Measurements from ENCODE around the gene SHOC2. TPM values are rescaled to one million over a fixed set of nuclear protein-coding genes. Genes with fewer than 3 reads are reported as not detected.
A peak's percentile ranks its signal among the peaks of the same experiment; 100 is the strongest.

The SHOC2 gene
- total and polyA plus RNA-seq, 11 donors, result 17.9 to 58.4 (median 43.3) TPM

DNA sequence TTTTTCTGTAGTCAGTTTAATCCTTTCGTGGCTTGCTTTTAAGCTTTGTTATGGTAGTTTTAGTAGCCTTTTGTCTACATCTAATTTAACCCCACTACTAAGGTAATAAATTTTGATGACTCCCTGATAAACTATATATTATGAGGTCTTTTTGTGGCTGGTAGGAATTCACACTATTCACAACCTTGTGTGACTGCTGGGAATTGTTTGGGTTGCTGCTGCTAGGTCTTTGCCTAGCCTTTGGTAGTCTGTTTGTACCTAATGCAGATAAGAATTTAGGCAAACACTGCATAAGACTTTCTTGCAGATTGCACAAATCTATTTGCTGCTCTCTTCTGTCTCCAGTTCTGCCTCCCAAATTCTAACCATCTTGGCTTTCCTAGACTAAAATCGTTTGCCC lies 58.3 kb downstream of the SHOC2 start:
- Histone ChIP-seq H3K27ac (no peak overlapping the region), H3K9me3 (peaks cover 0 to 18% (median 0%) of the 10 kb centered on the region in 12 donors), H3K27me3 (no peaks in the 10 kb centered on the region), H3K4me1 (peaks cover 0 to 34% (median 12%) of the 10 kb centered on the region in 12 donors), H3K36me3 (no peaks in the 10 kb centered on the region), H3K4me3 (no peak overlapping the region)
- WGBS, 4 donors, result 78 to 88% (median 84%) methylated on average over 2 of the region's 2 CpGs
- TF ChIP-seq, protein P1, sequence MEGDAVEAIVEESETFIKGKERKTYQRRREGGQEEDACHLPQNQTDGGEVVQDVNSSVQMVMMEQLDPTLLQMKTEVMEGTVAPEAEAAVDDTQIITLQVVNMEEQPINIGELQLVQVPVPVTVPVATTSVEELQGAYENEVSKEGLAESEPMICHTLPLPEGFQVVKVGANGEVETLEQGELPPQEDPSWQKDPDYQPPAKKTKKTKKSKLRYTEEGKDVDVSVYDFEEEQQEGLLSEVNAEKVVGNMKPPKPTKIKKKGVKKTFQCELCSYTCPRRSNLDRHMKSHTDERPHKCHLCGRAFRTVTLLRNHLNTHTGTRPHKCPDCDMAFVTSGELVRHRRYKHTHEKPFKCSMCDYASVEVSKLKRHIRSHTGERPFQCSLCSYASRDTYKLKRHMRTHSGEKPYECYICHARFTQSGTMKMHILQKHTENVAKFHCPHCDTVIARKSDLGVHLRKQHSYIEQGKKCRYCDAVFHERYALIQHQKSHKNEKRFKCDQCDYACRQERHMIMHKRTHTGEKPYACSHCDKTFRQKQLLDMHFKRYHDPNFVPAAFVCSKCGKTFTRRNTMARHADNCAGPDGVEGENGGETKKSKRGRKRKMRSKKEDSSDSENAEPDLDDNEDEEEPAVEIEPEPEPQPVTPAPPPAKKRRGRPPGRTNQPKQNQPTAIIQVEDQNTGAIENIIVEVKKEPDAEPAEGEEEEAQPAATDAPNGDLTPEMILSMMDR (IDR thresholded peaks at IDR 0.05), result no peak
- TF ChIP-seq POLR2A (IDR thresholded peaks at IDR 0.05), result no peak
- DNase-seq (no peak), ATAC-seq (peak in 2 of 4 donors; percentile 55)
- intact Hi-C loops (cut with DNase I), result no loop called here

DNA sequence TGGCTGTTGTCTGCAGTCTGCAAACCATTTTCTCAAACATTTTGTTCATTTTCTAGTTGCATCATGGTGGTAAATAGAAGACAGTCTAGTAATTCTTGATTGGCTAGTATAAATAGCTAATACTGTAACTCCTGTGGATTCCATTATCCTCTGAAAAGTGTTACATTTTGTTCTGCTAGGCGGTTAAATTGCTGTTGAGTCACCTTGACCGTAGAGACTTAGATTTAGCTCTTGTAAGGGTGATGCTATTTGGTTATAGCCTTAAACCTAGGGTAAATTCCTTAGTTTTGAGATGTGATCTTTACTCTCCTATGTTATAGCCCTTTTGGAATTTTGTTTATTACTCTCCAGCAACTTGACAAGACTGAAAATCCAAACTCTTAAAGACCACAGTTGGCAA lies 58.8 kb downstream of the SHOC2 start:
- peak in 2 of 4 donors; percentile 29 to 43 for ATAC-seq
- Histone ChIP-seq H3K9me3 (peaks cover 0 to 19% (median 0%) of the 10 kb centered on the region in 12 donors), H3K4me3 (no peak overlapping the region), H3K4me1 (peaks cover 0 to 34% (median 12%) of the 10 kb centered on the region in 12 donors), H3K27ac (peak overlapping the region in 3 of 12 donors; percentile 16 to 44 (median 20)), H3K36me3 (no peaks in the 10 kb centered on the region), H3K27me3 (no peaks in the 10 kb centered on the region)
- no peak for DNase-seq
- 59 to 75% (median 60%) methylated on average over 2 of the region's 2 CpGs for WGBS, 4 donors
- intact Hi-C loops (cut with DNase I), result no loop called here
- no peak for TF ChIP-seq POLR2A (IDR thresholded peaks at IDR 0.05)
- TF ChIP-seq, protein P1 (IDR thresholded peaks at IDR 0.05), result no peak

DNA sequence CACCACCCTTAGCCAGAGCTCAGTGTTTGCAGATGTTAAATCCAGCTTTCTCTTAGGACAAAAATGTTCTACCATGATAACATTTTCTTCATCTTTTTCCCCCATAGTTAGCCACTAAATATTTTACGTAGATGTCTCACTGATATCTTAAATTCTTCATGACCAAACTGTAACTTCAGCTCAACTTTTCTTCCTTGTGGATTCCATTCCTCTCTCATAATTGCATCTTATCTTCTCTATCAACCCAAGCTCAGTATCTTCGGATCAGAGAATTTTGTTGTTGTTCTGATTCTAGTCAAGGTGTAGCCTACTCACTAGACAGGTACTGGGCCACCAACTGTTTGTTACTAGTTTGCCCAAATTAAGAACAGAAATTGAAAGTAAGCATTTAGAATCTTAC lies 60.2 kb downstream of the SHOC2 start:
- no peak for DNase-seq

DNA sequence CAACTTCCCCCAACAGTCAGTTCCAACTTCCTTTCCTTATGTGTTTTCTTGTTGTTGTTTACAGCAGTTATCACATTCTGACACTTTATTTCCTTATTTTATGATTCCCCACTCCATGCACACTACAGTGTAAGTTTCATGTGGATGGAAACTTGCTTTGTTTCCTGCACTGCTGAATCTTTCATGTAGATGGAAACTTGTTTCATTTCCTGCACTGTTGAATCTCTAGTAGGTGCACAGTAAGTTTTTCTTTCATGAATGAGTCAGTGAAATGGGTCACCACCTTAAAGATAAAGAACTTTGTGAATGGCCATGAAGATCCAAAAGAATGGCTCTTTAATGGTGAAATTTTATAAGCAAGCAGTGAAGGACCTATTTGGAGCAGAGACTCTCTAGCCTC lies 61.4 kb downstream of the SHOC2 start:
- Histone ChIP-seq H3K9me3 (peaks cover 0 to 9% (median 0%) of the 10 kb centered on the region in 12 donors), H3K4me3 (no peak overlapping the region), H3K27ac (no peak overlapping the region), H3K36me3 (peaks cover 0 to 4% (median 0%) of the 10 kb centered on the region in 9 donors), H3K27me3 (no peaks in the 10 kb centered on the region), H3K4me1 (peaks cover 0 to 50% (median 20%) of the 10 kb centered on the region in 12 donors)
- no peak for TF ChIP-seq POLR2A (IDR thresholded peaks at IDR 0.05)
- TF ChIP-seq, protein P1 (IDR thresholded peaks at IDR 0.05), result no peak
- intact Hi-C loops (cut with DNase I), result loop anchor here in 1 of 10 donors (10.0 kb wide), 1 partner anchor 56 kb away; no protein-coding TSS in a partner anchor
- no peak for DNase-seq
- ATAC-seq, result no peak

More for the DNA sequence above, 60.2 kb downstream of the SHOC2 start:
- Histone ChIP-seq H3K9me3 (peaks cover 0 to 10% (median 0%) of the 10 kb centered on the region in 12 donors), H3K4me1 (peaks cover 0 to 38% (median 13%) of the 10 kb centered on the region in 12 donors), H3K27ac (no peak overlapping the region), H3K4me3 (no peak overlapping the region), H3K27me3 (no peaks in the 10 kb centered on the region), H3K36me3 (no peaks in the 10 kb centered on the region)
- 91 to 96% (median 93%) methylated on average over 2 of the region's 2 CpGs for WGBS, 4 donors
- ATAC-seq, result no peak
- TF ChIP-seq, protein P1 (IDR thresholded peaks at IDR 0.05), result no peak
- TF ChIP-seq POLR2A (IDR thresholded peaks at IDR 0.05), result no peak
- intact Hi-C loops (cut with DNase I), result loop anchor here in 1 of 10 donors (10.0 kb wide), 1 partner anchor 55 kb away; no protein-coding TSS in a partner anchor
